Measurements from ENCODE around the gene OASL.
A peak's percentile ranks its signal among the peaks of the same experiment; 100 is the strongest.

The OASL gene

DNA sequence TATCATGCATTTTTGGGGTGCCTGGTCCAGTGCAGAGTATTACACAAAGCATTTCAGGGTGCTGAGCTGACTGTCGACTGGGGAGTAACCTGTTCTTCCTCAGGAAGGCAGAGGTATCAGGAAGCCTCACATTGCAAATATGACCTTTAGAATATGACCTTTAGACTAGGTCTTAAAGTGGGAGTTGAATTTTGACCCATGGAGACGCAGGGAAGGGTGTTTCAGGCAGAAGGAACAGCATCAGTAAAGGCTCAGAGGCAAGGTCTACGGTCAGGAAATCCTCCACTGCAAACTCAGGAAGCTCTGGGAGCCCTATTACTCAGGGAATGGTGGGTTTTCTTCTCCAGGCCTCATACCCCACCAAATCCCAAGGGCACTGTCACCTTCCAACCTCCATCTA lies 49.4 kb downstream of the OASL start:
- H3K27ac ChIP-seq, result 0 out of 2 replicates have a peak overlapping the region, but pooled peaks have one; percentile 9
- TF ChIP-seq ZFX (IDR thresholded peaks at IDR 0.05; ENCODE audit: borderline replicate concordance), result no peak
- TF ChIP-seq, protein P1, sequence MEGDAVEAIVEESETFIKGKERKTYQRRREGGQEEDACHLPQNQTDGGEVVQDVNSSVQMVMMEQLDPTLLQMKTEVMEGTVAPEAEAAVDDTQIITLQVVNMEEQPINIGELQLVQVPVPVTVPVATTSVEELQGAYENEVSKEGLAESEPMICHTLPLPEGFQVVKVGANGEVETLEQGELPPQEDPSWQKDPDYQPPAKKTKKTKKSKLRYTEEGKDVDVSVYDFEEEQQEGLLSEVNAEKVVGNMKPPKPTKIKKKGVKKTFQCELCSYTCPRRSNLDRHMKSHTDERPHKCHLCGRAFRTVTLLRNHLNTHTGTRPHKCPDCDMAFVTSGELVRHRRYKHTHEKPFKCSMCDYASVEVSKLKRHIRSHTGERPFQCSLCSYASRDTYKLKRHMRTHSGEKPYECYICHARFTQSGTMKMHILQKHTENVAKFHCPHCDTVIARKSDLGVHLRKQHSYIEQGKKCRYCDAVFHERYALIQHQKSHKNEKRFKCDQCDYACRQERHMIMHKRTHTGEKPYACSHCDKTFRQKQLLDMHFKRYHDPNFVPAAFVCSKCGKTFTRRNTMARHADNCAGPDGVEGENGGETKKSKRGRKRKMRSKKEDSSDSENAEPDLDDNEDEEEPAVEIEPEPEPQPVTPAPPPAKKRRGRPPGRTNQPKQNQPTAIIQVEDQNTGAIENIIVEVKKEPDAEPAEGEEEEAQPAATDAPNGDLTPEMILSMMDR (IDR thresholded peaks at IDR 0.05), result no peak

DNA sequence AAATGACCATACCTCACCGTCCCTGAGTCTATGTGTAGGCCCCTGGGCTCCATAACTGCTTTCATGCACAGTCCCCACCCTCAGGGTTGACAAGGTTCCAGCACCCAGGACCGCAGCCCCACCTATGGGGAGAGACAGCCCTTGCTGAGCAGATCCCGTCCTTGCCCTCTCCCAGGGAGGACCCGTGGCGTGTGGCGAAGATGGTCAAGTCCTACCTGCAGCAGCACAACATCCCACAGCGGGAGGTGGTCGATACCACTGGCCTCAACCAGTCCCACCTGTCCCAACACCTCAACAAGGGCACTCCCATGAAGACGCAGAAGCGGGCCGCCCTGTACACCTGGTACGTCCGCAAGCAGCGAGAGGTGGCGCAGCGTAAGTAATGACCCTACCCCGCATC lies 50.4 kb downstream of the OASL start:
- H3K27ac ChIP-seq, result no peak overlapping the region
- TF ChIP-seq ZFX (IDR thresholded peaks at IDR 0.05; ENCODE audit: borderline replicate concordance), result no peak
- TF ChIP-seq, protein P1 (IDR thresholded peaks at IDR 0.05), result no peak

DNA sequence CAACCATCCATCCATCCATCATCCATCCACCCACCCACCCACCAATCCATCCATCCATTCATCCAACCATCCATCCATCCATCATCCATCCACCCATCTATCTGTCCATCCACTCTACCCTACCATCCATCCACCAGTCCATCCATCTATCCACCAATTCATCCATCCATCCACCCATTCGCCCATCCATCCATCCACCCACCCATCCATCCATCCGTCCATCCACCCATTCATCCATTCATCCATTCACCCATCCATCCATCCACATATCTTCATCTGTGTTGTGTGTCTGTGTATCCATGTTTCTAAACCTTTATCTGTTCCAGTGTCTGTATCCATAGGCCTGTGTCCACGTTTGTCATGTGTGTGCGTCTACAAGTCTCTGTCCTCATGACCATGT lies 50.8 kb downstream of the OASL start:
- TF ChIP-seq, protein P1 (IDR thresholded peaks at IDR 0.05), result no peak
- no peak for TF ChIP-seq ZFX (IDR thresholded peaks at IDR 0.05; ENCODE audit: borderline replicate concordance)
- H3K27ac ChIP-seq, result no peak overlapping the region

DNA sequence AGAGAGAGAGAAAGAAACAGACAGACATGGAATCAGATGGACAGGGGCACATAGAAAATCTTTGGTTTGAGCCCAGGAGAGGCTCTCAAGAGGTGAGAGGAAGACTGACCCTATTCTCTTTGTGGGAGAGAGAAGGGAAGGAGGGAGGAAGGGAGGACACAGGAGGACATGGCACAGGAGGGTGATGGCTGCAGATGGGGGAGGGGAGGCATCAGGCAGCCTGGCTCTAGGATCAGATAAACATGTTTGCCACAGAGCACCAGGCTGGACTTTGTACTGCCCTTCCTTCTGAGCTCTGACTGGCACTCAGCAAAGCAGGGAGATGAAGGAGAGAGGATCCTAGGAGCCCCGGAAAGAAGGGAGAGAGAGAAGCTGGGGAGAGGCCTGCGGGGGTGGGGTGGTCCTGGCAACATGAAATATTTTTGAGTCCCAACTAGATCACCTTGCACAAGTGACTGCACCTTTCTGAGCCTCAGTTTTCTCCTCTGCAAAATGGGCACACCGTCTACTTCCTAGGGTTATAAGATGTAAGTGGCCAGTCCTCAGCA lies 54.6 kb downstream of the OASL start:
- no peak for TF ChIP-seq ZFX (IDR thresholded peaks at IDR 0.05; ENCODE audit: borderline replicate concordance)
- TF ChIP-seq, protein P1 (IDR thresholded peaks at IDR 0.05), result no peak
- H3K27ac ChIP-seq, result peak overlapping the region; percentile 93

DNA sequence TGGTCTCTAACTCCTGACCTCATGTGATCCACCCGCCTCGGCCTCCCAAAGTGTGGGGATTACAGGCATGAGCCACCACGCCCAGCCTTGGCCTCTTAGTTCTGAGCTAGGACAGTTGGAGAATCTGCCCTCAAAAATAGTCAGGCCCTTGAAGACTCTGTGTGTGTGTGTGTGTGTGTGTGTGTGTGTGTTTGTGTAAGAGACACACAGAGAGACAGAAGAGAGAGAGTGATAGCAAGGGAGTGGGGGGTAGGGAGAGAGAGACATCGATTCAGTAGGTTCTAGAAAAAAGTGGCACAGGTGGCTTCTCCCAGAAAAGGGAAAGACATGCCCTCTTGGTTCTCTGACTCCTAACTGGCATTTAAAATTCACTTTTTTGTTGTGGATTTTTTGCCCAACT lies 55.3 kb downstream of the OASL start:
- TF ChIP-seq, protein P1 (IDR thresholded peaks at IDR 0.05), result no peak
- no peak for TF ChIP-seq ZFX (IDR thresholded peaks at IDR 0.05; ENCODE audit: borderline replicate concordance)
- peak overlapping the region; percentile 93 for H3K27ac ChIP-seq

DNA sequence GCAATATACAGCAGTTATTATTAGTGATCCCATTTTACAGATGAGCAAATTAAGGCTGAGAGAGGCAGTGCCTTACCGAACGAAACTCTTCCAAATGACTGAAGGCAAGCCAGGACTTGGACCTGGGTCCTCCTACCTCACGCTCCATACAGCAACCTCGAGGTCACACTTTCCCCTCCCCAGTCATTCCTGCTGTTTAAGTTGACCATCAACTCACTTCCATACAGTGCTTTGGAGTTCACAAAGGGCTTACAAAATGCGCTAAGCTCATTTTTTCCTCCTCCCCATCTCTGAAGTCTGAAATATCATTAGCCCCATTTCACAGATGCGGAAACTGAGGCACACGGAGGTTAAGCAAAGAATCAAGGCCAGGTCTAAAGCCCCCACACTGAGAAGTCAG lies 56.4 kb downstream of the OASL start:
- peak overlapping the region; percentile 93 for H3K27ac ChIP-seq
- TF ChIP-seq, protein P1 (IDR thresholded peaks at IDR 0.05), result no peak
- no peak for TF ChIP-seq ZFX (IDR thresholded peaks at IDR 0.05; ENCODE audit: borderline replicate concordance)

DNA sequence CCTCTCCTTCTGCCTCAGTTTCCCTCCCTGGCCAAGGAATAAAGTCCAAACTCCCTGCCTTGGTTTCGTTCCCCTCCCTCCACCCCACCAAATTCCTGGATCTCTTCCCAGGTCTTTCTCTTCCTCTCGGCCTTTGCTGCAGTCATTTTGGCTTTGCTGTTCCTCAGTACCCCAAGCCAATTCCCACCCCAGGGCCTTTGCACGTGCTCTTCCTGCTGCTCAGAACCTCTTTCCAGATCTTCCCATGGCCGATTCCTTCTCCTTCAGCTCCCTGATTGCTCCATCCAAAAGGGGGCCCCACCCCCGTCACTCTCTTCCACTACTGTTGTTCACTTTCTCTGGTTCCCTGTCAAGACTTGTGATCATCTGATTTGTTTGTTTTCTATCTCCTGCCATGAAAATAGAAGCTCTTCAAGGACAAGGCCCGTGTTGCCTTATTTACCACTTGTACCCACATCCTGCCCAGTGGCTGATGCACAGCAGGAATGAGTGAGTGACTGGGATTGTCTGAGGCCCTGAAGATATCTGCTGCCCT lies 57.6 kb downstream of the OASL start:
- H3K27ac ChIP-seq, result peak overlapping the region; percentile 93
- TF ChIP-seq ZFX (IDR thresholded peaks at IDR 0.05; ENCODE audit: borderline replicate concordance), result no peak
- TF ChIP-seq, protein P1 (IDR thresholded peaks at IDR 0.05), result no peak

Measured in 22Rv1 (cell line).